Measurements from ENCODE around the gene AIFM3. TPM values are rescaled to one million over a fixed set of nuclear protein-coding genes. Genes with fewer than 3 reads are reported as not detected.
A peak's percentile ranks its signal among the peaks of the same experiment; 100 is the strongest.

The AIFM3 gene
- total RNA-seq, 1 experiment from 2014 or later, result 9.7 TPM

- Histone ChIP-seq H2AFZ (ENCODE audit: low read depth, low read length, poor library complexity, severe bottlenecking) (no peak overlapping the region), H4K20me1 (ENCODE audit: insufficient read depth) (no peaks in the 10 kb centered on the region), H3K4me3 (replicated peaks in 1 of 2; ENCODE audit: low read depth in 1 of 2, low read length in 2 of 2) (peak overlapping the region; percentile 77 to 89), H3K27ac (ENCODE audit: low read depth, low read length) (peak overlapping the region; percentile 80), H3K27me3 (ENCODE audit: insufficient read depth, low read length) (no peaks in the 10 kb centered on the region), H3K9ac (ENCODE audit: low read length) (peak overlapping the region; percentile 93), H3K79me2 (ENCODE audit: insufficient read depth, low read length) (peaks cover 24% of the 10 kb centered on the region), H3K4me1 (ENCODE audit: control insufficient read depth in 1 of 2, insufficient read depth in 2 of 2, low read length in 2 of 2) (peaks cover 6 to 18% of the 10 kb centered on the region in 2 experiments; a peak in 2 of 4 replicates), H3K4me2 (ENCODE audit: low read length) (peak overlapping the region; percentile 99), H3K9me2 (ENCODE audit: insufficient read depth) (no peaks in the 10 kb centered on the region), H3K9me3 (ENCODE audit: control insufficient read depth in 1 of 2, insufficient read depth in 1 of 2, low read depth in 1 of 2, low read length in 2 of 2) (peaks cover 4 to 9% of the 10 kb centered on the region in 2 experiments; a peak in 1 of 4 replicates), H3K36me3 (ENCODE audit: control insufficient read depth in 1 of 2, insufficient read depth in 2 of 2, low read length in 2 of 2) (peaks cover 4 to 9% of the 10 kb centered on the region in 2 experiments; a peak in 1 of 4 replicates)
- ChIA-PET POLR2A (no interaction called here), RAD21 (ENCODE audit: low non-redundant PET in 1 of 2, low total read pairs in 2 of 2, uncharacterized antibody in 2 of 2, unreplicated experiment in 2 of 2) (no interaction called here), CTCF (interaction anchor here (1.1 kb wide), 1 partner anchor 120 kb away, joined by 3 read pairs; no protein-coding TSS in a partner anchor)
- ATAC-seq, result no peak
- no peak for TF ChIP-seq ELF1 (IDR thresholded peaks at IDR 0.05; ENCODE audit: borderline replicate concordance, low read depth)
- TF ChIP-seq SRF (IDR thresholded peaks at IDR 0.05; ENCODE audit: low read depth), result no peak
- no peak for TF ChIP-seq ZFX (IDR thresholded peaks at IDR 0.05)
- intact Hi-C loops (cut with micrococcal nuclease), result loop anchor here (2.0 to 5.0 kb wide), 2 partner anchors 20 to 181 kb away; partner anchors contain the start of gene THAP7
- BruUV-seq (replicated peaks), result no TSS peak
- DNase-seq (ENCODE audit: low read depth, low spot score), result no peak
Observed at GRCh38 chr22:20983081-20983771, 16.2 kb downstream of the AIFM3 start.

- POLR2A ChIA-PET, result no interaction called here
- H3K4me1 ChIP-seq (ENCODE audit: control insufficient read depth in 1 of 2, insufficient read depth in 2 of 2, low read length in 2 of 2), result peaks cover 6 to 17% of the 10 kb centered on the region in 2 experiments; a peak in 2 of 4 replicates
- no TSS peak for BruUV-seq (replicated peaks)
- CTCF ChIA-PET, result no interaction called here
- H3K27me3 ChIP-seq (ENCODE audit: insufficient read depth, low read length), result no peaks in the 10 kb centered on the region
- DNase-seq (ENCODE audit: low read depth, low spot score) (no peak), ATAC-seq (no peak)
- intact Hi-C loops (cut with micrococcal nuclease), result no loop called here
- peaks cover 24% of the 10 kb centered on the region for H3K79me2 ChIP-seq (ENCODE audit: insufficient read depth, low read length)
- H3K4me2 ChIP-seq (ENCODE audit: low read length), result no peak overlapping the region
- no peak overlapping the region for H3K9ac ChIP-seq (ENCODE audit: low read length)
- no peaks in the 10 kb centered on the region for H4K20me1 ChIP-seq (ENCODE audit: insufficient read depth)
- H3K4me3 ChIP-seq (replicated peaks in 1 of 2; ENCODE audit: low read depth in 1 of 2, low read length in 2 of 2), result no peak overlapping the region
- RAD21 ChIA-PET (ENCODE audit: low non-redundant PET in 1 of 2, low total read pairs in 2 of 2, uncharacterized antibody in 2 of 2, unreplicated experiment in 2 of 2), result no interaction called here
- H2AFZ ChIP-seq (ENCODE audit: low read depth, low read length, poor library complexity, severe bottlenecking), result no peak overlapping the region
- H3K36me3 ChIP-seq (ENCODE audit: control insufficient read depth in 1 of 2, insufficient read depth in 2 of 2, low read length in 2 of 2), result peaks cover 4 to 9% of the 10 kb centered on the region in 2 experiments; a peak in 1 of 4 replicates
- TF ChIP-seq SRF (IDR thresholded peaks at IDR 0.05; ENCODE audit: low read depth) (no peak), EGR1 (IDR thresholded peaks at IDR 0.05; ENCODE audit: low read depth) (no peak), ATF3 (IDR thresholded peaks at IDR 0.05) (no peak), JUND (IDR thresholded peaks at IDR 0.05) (no peak), ZBTB33 (IDR thresholded peaks at IDR 0.05; ENCODE audit: extremely low read depth, insufficient replicate concordance, low read length) (no peak)
- H3K27ac ChIP-seq (ENCODE audit: low read depth, low read length), result no peak overlapping the region
- H3K9me3 ChIP-seq (ENCODE audit: control insufficient read depth in 1 of 2, insufficient read depth in 1 of 2, low read depth in 1 of 2, low read length in 2 of 2), result no peaks in the 10 kb centered on the region
- no peaks in the 10 kb centered on the region for H3K9me2 ChIP-seq (ENCODE audit: insufficient read depth)
Observed at GRCh38 chr22:20985720-20986119, 18.7 kb downstream of the AIFM3 start.
